Type B pancreatic cell (in vitro differentiated cells): ENCODE measurements around the gene CDYL2. TPM values are rescaled to one million over a fixed set of nuclear protein-coding genes. Genes with fewer than 3 reads are reported as not detected.

Experiments used
- DNase-seq: peaks from one replicate; pipeline ENCODE4 v3.0.0; 2021; ENCODE audit warnings: mixed read lengths; ENCODE audit not compliant: unreplicated experiment; ENCODE audit errors: extremely low spot score
- H3K27ac Mint-ChIP-seq: 2 replicates; pipeline ENCODE4 v1.8.0; 2021; ENCODE audit warnings: mild to moderate bottlenecking, mixed read lengths
- H3K27me3 Mint-ChIP-seq: 2 replicates; pipeline ENCODE4 v1.8.0; 2021; ENCODE audit warnings: mixed read lengths
- H3K36me3 Mint-ChIP-seq: 2 replicates; pipeline ENCODE4 v1.8.0; 2021; ENCODE audit warnings: mixed read lengths
- H3K4me1 Mint-ChIP-seq: one replicate; pipeline ENCODE4 v1.8.0; 2021; ENCODE audit warnings: mixed read lengths; ENCODE audit not compliant: unreplicated experiment
- H3K4me3 Mint-ChIP-seq: 2 replicates; pipeline ENCODE4 v1.8.0; 2021; ENCODE audit warnings: mild to moderate bottlenecking, mixed read lengths
- H3K9me3 Mint-ChIP-seq: 2 replicates; pipeline ENCODE4 v1.8.0; 2021; ENCODE audit warnings: mixed read lengths
- CTCF ChIP-seq: fragments of 200-600 bp; sonication (generic); conservative IDR thresholded peaks from 2 replicates; pipeline ENCODE4 v1.5.0; 2021; ENCODE audit warnings: antibody characterized with exemption, mild to moderate bottlenecking
- total RNA-seq: library from RNA; stranded (reverse); gene quantifications from 2 replicates; pipeline ENCODE4 v1.2.1, GENCODE V29; 2021; ENCODE audit warnings: low replicate concordance

CDYL2 gene
- total RNA-seq, 1 donor from 2014 or later, result 8.2 TPM

- H3K9me3 Mint-ChIP-seq, result no peaks in the 10 kb centered on the region
- peaks cover 74% of the 10 kb centered on the region for H3K27me3 Mint-ChIP-seq
- TF ChIP-seq CTCF, result no peak
- no peaks in the 10 kb centered on the region for H3K4me1 Mint-ChIP-seq
- no peaks in the 10 kb centered on the region for H3K36me3 Mint-ChIP-seq
- no peak overlapping the region for H3K27ac Mint-ChIP-seq
- no peak for DNase-seq
- H3K4me3 Mint-ChIP-seq, result peak overlapping the region; percentile 75
These were observed 1.5 kb downstream of the CDYL2 start for GRCh38 chr16:80802902-80803301.

DNA sequence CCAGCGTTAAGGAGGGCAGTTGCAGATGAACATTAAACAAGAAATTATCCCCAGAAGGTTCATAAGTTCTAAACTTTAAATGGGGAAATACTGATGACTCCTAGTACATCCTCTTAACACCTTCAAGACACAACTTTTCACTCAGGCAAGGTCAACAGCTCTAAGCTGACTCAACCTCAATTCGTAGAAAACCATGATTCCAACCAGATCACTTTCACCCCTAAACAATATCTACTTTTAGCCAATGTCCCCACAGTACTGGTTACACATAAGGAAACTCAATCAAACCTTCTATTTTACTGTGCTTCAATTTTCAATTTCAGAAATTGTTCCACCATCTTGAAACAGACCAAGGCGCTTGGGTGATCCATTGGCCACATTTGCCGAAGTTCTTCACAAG lies 2.3 kb downstream of the CDYL2 start:
- peak overlapping the region; percentile 75 for H3K4me3 Mint-ChIP-seq
- no peak for TF ChIP-seq CTCF

DNA sequence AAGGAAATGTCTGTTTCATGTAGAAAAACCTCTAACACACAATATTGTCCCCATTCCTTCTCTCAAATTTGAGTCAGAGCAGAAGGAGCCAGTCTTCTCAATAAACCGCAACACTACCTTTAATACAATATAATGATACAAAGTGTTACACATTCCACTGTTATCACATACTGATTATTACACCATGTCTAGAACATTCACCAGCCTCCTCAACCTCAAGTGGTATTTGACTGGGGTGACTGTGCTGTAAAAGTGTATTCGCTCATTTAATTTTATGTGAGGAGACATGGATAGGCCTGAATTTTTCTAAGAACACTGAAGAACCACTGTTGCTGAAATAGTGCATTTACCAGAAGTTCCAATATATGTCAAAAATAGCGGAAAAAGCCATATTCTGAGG lies 10.3 kb downstream of the CDYL2 start:
- no peak for TF ChIP-seq CTCF
- Mint-ChIP-seq H3K4me3 (no peak overlapping the region), H3K36me3 (no peaks in the 10 kb centered on the region), H3K27me3 (peaks cover 20% of the 10 kb centered on the region), H3K27ac (no peak overlapping the region), H3K9me3 (no peaks in the 10 kb centered on the region), H3K4me1 (no peaks in the 10 kb centered on the region)
- no peak for DNase-seq

More for the DNA sequence above, 2.3 kb downstream of the CDYL2 start:
- no peaks in the 10 kb centered on the region for H3K9me3 Mint-ChIP-seq
- H3K36me3 Mint-ChIP-seq, result no peaks in the 10 kb centered on the region
- peaks cover 74% of the 10 kb centered on the region for H3K27me3 Mint-ChIP-seq
- DNase-seq, result no peak
- H3K27ac Mint-ChIP-seq, result no peak overlapping the region
- H3K4me1 Mint-ChIP-seq, result no peaks in the 10 kb centered on the region

GRCh38 chr16:80792031-80792430 lies 12.4 kb downstream of the CDYL2 start:
- H3K36me3 Mint-ChIP-seq, result no peaks in the 10 kb centered on the region
- DNase-seq, result no peak
- peaks cover 12% of the 10 kb centered on the region for H3K27me3 Mint-ChIP-seq
- H3K9me3 Mint-ChIP-seq, result no peaks in the 10 kb centered on the region
- H3K4me1 Mint-ChIP-seq, result no peaks in the 10 kb centered on the region
- H3K27ac Mint-ChIP-seq, result no peak overlapping the region
- TF ChIP-seq CTCF, result no peak
- no peak overlapping the region for H3K4me3 Mint-ChIP-seq

- Mint-ChIP-seq H3K36me3 (no peaks in the 10 kb centered on the region), H3K27me3 (peaks cover 6% of the 10 kb centered on the region), H3K4me1 (no peaks in the 10 kb centered on the region), H3K4me3 (no peak overlapping the region), H3K9me3 (no peaks in the 10 kb centered on the region), H3K27ac (no peak overlapping the region)
- TF ChIP-seq CTCF, result no peak
- DNase-seq, result no peak
These were observed 13.0 kb downstream of the CDYL2 start for GRCh38 chr16:80791411-80791810.

DNA sequence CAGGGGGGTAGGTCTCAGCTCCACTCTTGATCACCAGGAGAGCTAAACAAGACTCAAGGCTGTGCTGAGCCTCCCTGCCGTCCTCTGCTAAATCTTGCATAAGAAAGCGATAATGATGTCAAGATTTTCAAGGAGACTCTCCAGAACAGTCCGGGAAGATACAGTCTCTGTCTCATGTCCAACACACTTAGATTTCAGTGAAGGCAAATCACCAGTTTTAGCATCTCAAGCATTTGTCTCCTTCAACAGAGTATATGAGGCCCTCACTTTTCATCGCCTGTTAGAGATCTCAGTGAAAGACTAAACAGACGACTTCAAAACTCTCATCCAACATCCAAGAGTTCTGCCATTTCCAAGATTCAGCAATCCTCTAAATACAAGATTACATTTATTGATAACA lies 13.6 kb downstream of the CDYL2 start:
- no peaks in the 10 kb centered on the region for H3K36me3 Mint-ChIP-seq
- H3K27ac Mint-ChIP-seq, result no peak overlapping the region
- TF ChIP-seq CTCF, result no peak

More for the DNA sequence above, 13.6 kb downstream of the CDYL2 start:
- peaks cover 6% of the 10 kb centered on the region for H3K27me3 Mint-ChIP-seq
- no peak overlapping the region for H3K4me3 Mint-ChIP-seq
- no peak for DNase-seq
- H3K9me3 Mint-ChIP-seq, result no peaks in the 10 kb centered on the region
- H3K4me1 Mint-ChIP-seq, result no peaks in the 10 kb centered on the region
